CD14-positive monocyte (primary cell): ENCODE results near the gene C6orf52. TPM values are rescaled to one million over a fixed set of nuclear protein-coding genes. Genes with fewer than 3 reads are reported as not detected.

Experiments used
- DNase-seq, 3 donors: peaks; one replicate each; pipeline ENCODE4 v3.0.0-alpha.2; 2011 to 2022
- H2AFZ ChIP-seq: 2 replicates; pipeline ENCODE4 v1.6.0; 2012; ENCODE audit warnings: mild to moderate bottlenecking, low read depth, low read length, inconsistent platforms; ENCODE audit not compliant: insufficient read depth, poor library complexity, severe bottlenecking
- H3K27ac ChIP-seq, 2 donors: 1 replicate in 1 of 2; 2 replicates in 1 of 2; pipeline ENCODE4 v1.5.1; 2012 to 2013; ENCODE audit warnings: low read length in 2 of 2, control low read depth in 1 of 2, inconsistent platforms in 1 of 2, low read depth in 1 of 2, mild to moderate bottlenecking in 1 of 2
- H3K27me3 ChIP-seq, 2 donors: one replicate each; pipeline versions ENCODE4 v1.6.0 to v1.6.1; 2011 to 2013; ENCODE audit warnings: low read length in 2 of 2; ENCODE audit not compliant: control insufficient read depth in 2 of 2, insufficient read depth in 2 of 2
- H3K36me3 ChIP-seq, 2 donors: replicated peaks in 1 of 2; 1 replicate in 1 of 2; 2 replicates in 1 of 2; pipeline versions ENCODE4 v1.5.1 to v1.6.1; 2012 to 2013; ENCODE audit warnings: low read length in 2 of 2, control low read depth in 1 of 2, inconsistent platforms in 1 of 2, mild to moderate bottlenecking in 1 of 2; ENCODE audit not compliant: insufficient read depth in 2 of 2, control insufficient read depth in 1 of 2
- H3K4me1 ChIP-seq, 2 donors: 1 replicate in 1 of 2; 2 replicates in 1 of 2; pipeline versions ENCODE4 v1.5.1 to v1.6.1; 2012 to 2013; ENCODE audit warnings: low read length in 2 of 2, control low read depth in 1 of 2, inconsistent platforms in 1 of 2, mild to moderate bottlenecking in 1 of 2, moderate library complexity in 1 of 2; ENCODE audit not compliant: insufficient read depth in 2 of 2, control insufficient read depth in 1 of 2
- H3K4me2 ChIP-seq: replicated peaks from 2 replicates; pipeline ENCODE3; 2012; ENCODE audit warnings: low read length, moderate library complexity, mild to moderate bottlenecking; ENCODE audit not compliant: poor library complexity, severe bottlenecking; ENCODE audit errors: extremely low read depth
- H3K4me3 ChIP-seq, 3 experiments: fragments of 200-600 bp in 1 of 3; sonication (generic) in 1 of 3; replicated peaks in 1 of 3; 1 replicate in 2 of 3; 2 replicates in 1 of 3; pipeline ENCODE4 v1.5.1; 2011 to 2013; ENCODE audit warnings: low read length in 3 of 3, mild to moderate bottlenecking in 3 of 3, control low read depth in 2 of 3, low read depth in 2 of 3, inconsistent platforms in 1 of 3, moderate library complexity in 1 of 3
- H3K79me2 ChIP-seq: 2 replicates; pipeline ENCODE4 v1.6.0; 2012; ENCODE audit warnings: mild to moderate bottlenecking, control low read depth, inconsistent platforms, low read length, moderate library complexity; ENCODE audit not compliant: insufficient read depth
- H3K9ac ChIP-seq: 2 replicates; pipeline ENCODE4 v1.6.0; 2017; ENCODE audit warnings: low read length, mild to moderate bottlenecking; ENCODE audit not compliant: insufficient read depth, poor library complexity, severe bottlenecking
- H3K9me3 ChIP-seq, 2 donors: replicated peaks in 1 of 2; 1 replicate in 1 of 2; 2 replicates in 1 of 2; pipeline versions ENCODE4 v1.5.1 to v1.6.1; 2012 to 2013; ENCODE audit warnings: low read length in 2 of 2, control low read depth in 1 of 2; ENCODE audit not compliant: control insufficient read depth in 1 of 2, insufficient read depth in 1 of 2
- H4K20me1 ChIP-seq: 2 replicates; pipeline ENCODE4 v1.6.0; 2012; ENCODE audit warnings: mild to moderate bottlenecking, low read length, control low read depth, moderate library complexity; ENCODE audit not compliant: insufficient read depth
- H3K27ac Mint-ChIP-seq, 7 donors: one replicate each; pipeline ENCODE4 v1.8.0; 2020; ENCODE audit warnings: mild to moderate bottlenecking in 7 of 7, mixed read lengths in 7 of 7, moderate library complexity in 6 of 7, inconsistent platforms in 2 of 7
- H3K27me3 Mint-ChIP-seq, 3 donors: one replicate each; pipeline ENCODE4 v1.8.0; 2021 to 2022; ENCODE audit warnings: low read depth in 3 of 3, mild to moderate bottlenecking in 3 of 3, mixed read lengths in 3 of 3, moderate library complexity in 3 of 3, inconsistent platforms in 1 of 3
- H3K36me3 Mint-ChIP-seq, 2 donors: one replicate each; pipeline ENCODE4 v1.8.0; 2020; ENCODE audit warnings: mixed read lengths in 2 of 2, inconsistent platforms in 1 of 2, mild to moderate bottlenecking in 1 of 2
- H3K4me1 Mint-ChIP-seq: one replicate; pipeline ENCODE4 v1.8.0; 2020; ENCODE audit warnings: mild to moderate bottlenecking, mixed read lengths
- H3K4me3 Mint-ChIP-seq, 2 donors: one replicate each; pipeline ENCODE4 v1.8.0; 2020; ENCODE audit warnings: mild to moderate bottlenecking in 2 of 2, mixed read lengths in 2 of 2, moderate library complexity in 1 of 2
- H3K9me3 Mint-ChIP-seq, 7 donors: one replicate each; pipeline ENCODE4 v1.8.0; 2020 to 2022; ENCODE audit warnings: mixed read lengths in 7 of 7, mild to moderate bottlenecking in 6 of 7, moderate library complexity in 6 of 7, inconsistent platforms in 2 of 7
- WGBS: methylation state at CpG from one replicate; pipeline ENCODE4 v1.1.5; 2013; ENCODE audit warnings: missing lambda C conversion rate; ENCODE audit not compliant: insufficient coverage; 5-methylcytosine and 5-hydroxymethylcytosine counted together
- intact Hi-C, 2 donors: fragments of 100-400 bp; cut with micrococcal nuclease; formaldehyde crosslinking; loops; one replicate each; pipeline versions ENCODE4 v1.15.0 to v1.15.1; 2023
- polyA plus RNA-seq, 3 donors: library from polyadenylated mRNA; depleted of rRNA in 1 of 3; unstranded in 2 of 3; stranded (reverse) in 1 of 3; fragments of 300-500 nt in 2 of 3; fragments of >200 nt in 1 of 3; fragmentation: Illumina TruSeq in 2 of 3; gene quantifications; 1 replicate in 2 of 3; 2 replicates in 1 of 3; pipeline ENCODE4 v1.2.3, GENCODE V29; 2012 to 2021
- TF ChIP-seq, protein P1 (sequence below): fragments of 200-600 bp; IDR thresholded peaks from one replicate; pipeline ENCODE4 v1.8.0; 2022; ENCODE audit warnings: antibody characterized with exemption, mild to moderate bottlenecking

C6orf52 gene
- polyA plus RNA-seq, 3 donors, result 0.52 to 1.9 TPM; not detected in 1

DNA sequence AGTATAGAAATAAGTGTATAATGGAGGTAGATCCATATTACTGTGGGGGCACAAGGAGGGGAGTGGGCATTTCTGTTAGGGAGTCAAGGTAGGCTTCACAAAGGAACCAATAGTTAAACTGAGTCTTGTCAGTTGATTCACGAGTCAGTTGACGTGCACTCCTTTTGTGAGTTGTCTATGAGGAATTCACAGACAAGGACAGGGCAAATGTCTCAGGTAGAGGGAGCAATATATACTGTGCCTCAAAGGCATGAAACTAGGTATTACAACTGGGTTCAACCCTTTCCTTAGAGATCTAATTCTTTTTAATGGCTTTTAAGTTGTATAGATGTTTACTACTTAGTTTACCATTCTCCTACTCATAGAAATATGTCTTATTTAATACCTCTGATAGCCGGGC lies 39.4 kb upstream of the C6orf52 start:
- peaks cover 34 to 50% of the 10 kb centered on the region in 2 donors for H3K36me3 Mint-ChIP-seq
- no peak for DNase-seq
- H3K36me3 ChIP-seq, result peaks cover 17 to 39% of the 10 kb centered on the region in 2 donors
- H3K79me2 ChIP-seq, result no peaks in the 10 kb centered on the region
- WGBS, result 100% methylated on average over 1 of the region's 3 CpGs
- no peaks in the 10 kb centered on the region for H3K9me3 ChIP-seq
- no peak overlapping the region for H3K4me3 ChIP-seq
- TF ChIP-seq, protein P1, sequence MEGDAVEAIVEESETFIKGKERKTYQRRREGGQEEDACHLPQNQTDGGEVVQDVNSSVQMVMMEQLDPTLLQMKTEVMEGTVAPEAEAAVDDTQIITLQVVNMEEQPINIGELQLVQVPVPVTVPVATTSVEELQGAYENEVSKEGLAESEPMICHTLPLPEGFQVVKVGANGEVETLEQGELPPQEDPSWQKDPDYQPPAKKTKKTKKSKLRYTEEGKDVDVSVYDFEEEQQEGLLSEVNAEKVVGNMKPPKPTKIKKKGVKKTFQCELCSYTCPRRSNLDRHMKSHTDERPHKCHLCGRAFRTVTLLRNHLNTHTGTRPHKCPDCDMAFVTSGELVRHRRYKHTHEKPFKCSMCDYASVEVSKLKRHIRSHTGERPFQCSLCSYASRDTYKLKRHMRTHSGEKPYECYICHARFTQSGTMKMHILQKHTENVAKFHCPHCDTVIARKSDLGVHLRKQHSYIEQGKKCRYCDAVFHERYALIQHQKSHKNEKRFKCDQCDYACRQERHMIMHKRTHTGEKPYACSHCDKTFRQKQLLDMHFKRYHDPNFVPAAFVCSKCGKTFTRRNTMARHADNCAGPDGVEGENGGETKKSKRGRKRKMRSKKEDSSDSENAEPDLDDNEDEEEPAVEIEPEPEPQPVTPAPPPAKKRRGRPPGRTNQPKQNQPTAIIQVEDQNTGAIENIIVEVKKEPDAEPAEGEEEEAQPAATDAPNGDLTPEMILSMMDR, result no peak
- no peak overlapping the region for H2AFZ ChIP-seq
- no peak overlapping the region for H3K4me3 Mint-ChIP-seq
- intact Hi-C loops, result no loop called here
- H3K27me3 ChIP-seq, result no peaks in the 10 kb centered on the region
- H3K9me3 Mint-ChIP-seq, result peaks cover 0 to 1% (median 0%) of the 10 kb centered on the region in 7 donors
- H3K27me3 Mint-ChIP-seq, result peaks cover 0 to 2% (median 0%) of the 10 kb centered on the region in 3 donors
- H3K9ac ChIP-seq, result no peak overlapping the region
- H4K20me1 ChIP-seq, result no peaks in the 10 kb centered on the region
- H3K27ac Mint-ChIP-seq, result no peak overlapping the region
- H3K4me2 ChIP-seq, result no peak overlapping the region
- H3K27ac ChIP-seq, result no peak overlapping the region
- H3K4me1 ChIP-seq, result peaks cover 0 to 3% of the 10 kb centered on the region in 2 donors
- H3K4me1 Mint-ChIP-seq, result peaks cover 5% of the 10 kb centered on the region

DNA sequence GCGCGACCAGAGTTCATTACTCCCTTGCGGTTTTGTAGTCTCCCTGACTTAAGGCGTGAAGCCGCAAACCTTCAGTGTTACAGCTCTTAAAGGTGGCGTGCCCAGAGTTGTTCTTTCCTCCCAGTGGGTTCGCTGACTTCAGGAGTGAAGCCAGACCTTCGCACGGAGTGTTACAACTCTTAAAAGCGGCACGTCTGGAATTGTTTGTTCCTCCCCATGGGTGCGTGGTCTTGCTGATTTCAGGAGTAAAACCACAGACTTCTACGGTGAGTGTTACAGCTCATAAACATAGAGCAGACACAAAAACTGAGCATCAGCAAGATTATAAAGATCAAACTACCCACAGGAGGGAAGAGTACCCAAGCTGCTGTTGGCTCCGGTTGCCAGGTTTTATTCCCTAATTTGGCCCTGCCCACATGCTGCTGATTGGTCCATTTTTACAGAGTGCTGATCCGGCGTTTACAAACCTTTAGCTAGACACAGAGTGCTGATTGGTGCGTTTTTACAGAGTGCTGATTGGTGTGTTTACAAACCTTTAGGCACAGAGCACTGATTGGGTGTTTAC lies 38.8 kb upstream of the C6orf52 start:
- Mint-ChIP-seq H3K36me3 (peaks cover 41 to 53% of the 10 kb centered on the region in 2 donors), H3K4me3 (no peak overlapping the region), H3K27me3 (peaks cover 0 to 2% (median 0%) of the 10 kb centered on the region in 3 donors), H3K9me3 (peaks cover 0 to 1% (median 0%) of the 10 kb centered on the region in 7 donors), H3K4me1 (peaks cover 5% of the 10 kb centered on the region), H3K27ac (no peak overlapping the region)
- Histone ChIP-seq H3K4me3 (no peak overlapping the region), H3K27me3 (no peaks in the 10 kb centered on the region), H3K4me1 (peaks cover 0 to 3% of the 10 kb centered on the region in 2 donors), H2AFZ (no peak overlapping the region), H3K27ac (no peak overlapping the region), H3K9me3 (no peaks in the 10 kb centered on the region), H3K79me2 (no peaks in the 10 kb centered on the region), H3K4me2 (no peak overlapping the region), H4K20me1 (no peaks in the 10 kb centered on the region), H3K9ac (no peak overlapping the region), H3K36me3 (peaks cover 22 to 45% of the 10 kb centered on the region in 2 donors)
- 89% methylated on average over 16 of the region's 17 CpGs for WGBS
- TF ChIP-seq, protein P1, result no peak
- no peak for DNase-seq
- intact Hi-C loops, result no loop called here
